ENCODE data around the gene SLC29A4. TPM values are rescaled to one million over a fixed set of nuclear protein-coding genes. Genes with fewer than 3 reads are reported as not detected.
"Not testable (repeated sequence)": the region's sequence is repeated elsewhere in the genome, so short reads cannot be mapped to it uniquely, and the experiment has no call there.

Gene SLC29A4
- total and polyA plus RNA-seq, 2 experiments from 2014 or later, result 14.6 to 28.3 TPM

DNA sequence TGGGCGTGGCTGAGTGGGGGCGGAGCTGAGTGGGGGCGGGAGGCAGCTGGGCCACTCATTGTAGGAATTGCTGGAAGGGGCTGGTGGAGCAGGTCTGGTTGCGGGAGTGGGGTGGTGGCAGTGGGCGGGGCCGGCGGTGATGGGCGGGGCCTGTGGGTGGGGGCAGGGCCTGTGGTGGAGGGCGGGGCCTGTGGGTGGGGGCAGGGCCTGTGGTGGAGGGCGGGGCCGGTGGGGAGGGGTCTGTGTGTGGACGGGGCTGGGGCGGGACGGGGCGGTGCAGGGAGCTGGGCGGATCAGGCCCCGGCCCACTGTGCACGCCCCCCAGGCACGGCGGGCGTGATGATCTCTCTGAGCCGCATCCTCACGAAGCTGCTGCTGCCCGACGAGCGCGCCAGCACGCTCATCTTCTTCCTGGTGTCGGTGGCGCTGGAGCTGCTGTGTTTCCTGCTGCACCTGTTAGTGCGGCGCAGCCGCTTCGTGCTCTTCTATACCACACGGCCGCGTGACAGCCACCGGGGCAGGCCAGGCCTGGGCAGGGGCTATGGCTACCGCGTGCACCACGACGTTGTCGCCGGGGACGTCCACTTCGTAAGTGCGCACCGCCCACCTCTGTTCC lies 14.0 kb downstream of the SLC29A4 start:
- H3K36me3 ChIP-seq, result no peaks in the 10 kb centered on the region
- H3K27ac ChIP-seq, result no peak overlapping the region
- no peaks in the 10 kb centered on the region for H3K27me3 ChIP-seq
- no peak overlapping the region for H3K4me3 ChIP-seq
- H3K4me1 ChIP-seq (ENCODE audit: low read depth), result no peaks in the 10 kb centered on the region
- no peaks in the 10 kb centered on the region for H3K9me3 ChIP-seq (ENCODE audit: low read depth)
- TF ChIP-seq, protein P1, sequence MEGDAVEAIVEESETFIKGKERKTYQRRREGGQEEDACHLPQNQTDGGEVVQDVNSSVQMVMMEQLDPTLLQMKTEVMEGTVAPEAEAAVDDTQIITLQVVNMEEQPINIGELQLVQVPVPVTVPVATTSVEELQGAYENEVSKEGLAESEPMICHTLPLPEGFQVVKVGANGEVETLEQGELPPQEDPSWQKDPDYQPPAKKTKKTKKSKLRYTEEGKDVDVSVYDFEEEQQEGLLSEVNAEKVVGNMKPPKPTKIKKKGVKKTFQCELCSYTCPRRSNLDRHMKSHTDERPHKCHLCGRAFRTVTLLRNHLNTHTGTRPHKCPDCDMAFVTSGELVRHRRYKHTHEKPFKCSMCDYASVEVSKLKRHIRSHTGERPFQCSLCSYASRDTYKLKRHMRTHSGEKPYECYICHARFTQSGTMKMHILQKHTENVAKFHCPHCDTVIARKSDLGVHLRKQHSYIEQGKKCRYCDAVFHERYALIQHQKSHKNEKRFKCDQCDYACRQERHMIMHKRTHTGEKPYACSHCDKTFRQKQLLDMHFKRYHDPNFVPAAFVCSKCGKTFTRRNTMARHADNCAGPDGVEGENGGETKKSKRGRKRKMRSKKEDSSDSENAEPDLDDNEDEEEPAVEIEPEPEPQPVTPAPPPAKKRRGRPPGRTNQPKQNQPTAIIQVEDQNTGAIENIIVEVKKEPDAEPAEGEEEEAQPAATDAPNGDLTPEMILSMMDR (IDR thresholded peaks at IDR 0.05; ENCODE audit: low read depth, low read length), result no peak
- peak in 1 of 2 donors; percentile 67 for DNase-seq (ENCODE audit: low read depth in 1 of 2, low spot score in 1 of 2)

DNA sequence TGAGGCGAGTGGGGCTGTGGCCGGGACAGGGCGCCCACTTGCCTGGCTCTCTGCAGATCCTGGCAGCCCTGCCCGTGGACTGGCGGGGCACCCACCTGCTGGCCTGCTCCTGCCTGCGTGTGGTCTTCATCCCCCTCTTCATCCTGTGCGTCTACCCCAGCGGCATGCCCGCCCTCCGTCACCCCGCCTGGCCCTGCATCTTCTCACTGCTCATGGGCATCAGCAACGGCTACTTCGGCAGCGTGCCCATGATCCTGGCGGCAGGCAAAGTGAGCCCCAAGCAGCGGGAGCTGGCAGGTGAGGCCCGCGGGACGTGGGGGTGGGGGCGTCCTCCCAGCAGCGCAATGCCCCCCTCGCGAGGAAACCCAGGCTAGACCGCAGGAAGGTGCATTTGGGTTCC lies 17.6 kb downstream of the SLC29A4 start:
- H3K4me1 ChIP-seq (ENCODE audit: low read depth), result no peaks in the 10 kb centered on the region
- H3K9me3 ChIP-seq (ENCODE audit: low read depth), result no peaks in the 10 kb centered on the region
- TF ChIP-seq, protein P1 (IDR thresholded peaks at IDR 0.05; ENCODE audit: low read depth, low read length), result no peak
- H3K4me3 ChIP-seq, result no peak overlapping the region
- DNase-seq (ENCODE audit: low read depth in 1 of 2, low spot score in 1 of 2), result no peak
- no peak overlapping the region for H3K27ac ChIP-seq
- H3K27me3 ChIP-seq, result no peaks in the 10 kb centered on the region
- no peaks in the 10 kb centered on the region for H3K36me3 ChIP-seq

DNA sequence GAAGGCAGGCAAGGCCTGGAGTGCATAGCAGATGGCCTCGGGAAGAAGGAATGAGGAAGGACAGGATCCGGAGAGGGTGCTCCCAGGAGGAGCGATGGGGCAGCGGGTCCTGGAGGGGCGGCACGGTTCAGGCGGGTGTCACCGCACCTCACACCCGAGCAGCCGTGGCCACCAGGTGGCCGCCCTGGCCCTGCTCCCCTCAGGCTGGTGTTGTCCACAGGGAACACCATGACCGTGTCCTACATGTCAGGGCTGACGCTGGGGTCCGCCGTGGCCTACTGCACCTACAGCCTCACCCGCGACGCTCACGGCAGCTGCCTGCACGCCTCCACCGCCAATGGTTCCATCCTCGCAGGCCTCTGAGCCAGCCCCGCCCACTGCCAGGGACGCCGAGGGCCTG lies 19.8 kb downstream of the SLC29A4 start:
- no peaks in the 10 kb centered on the region for H3K27me3 ChIP-seq
- TF ChIP-seq, protein P1 (IDR thresholded peaks at IDR 0.05; ENCODE audit: low read depth, low read length), result no peak
- no peaks in the 10 kb centered on the region for H3K9me3 ChIP-seq (ENCODE audit: low read depth)
- H3K4me1 ChIP-seq (ENCODE audit: low read depth), result no peaks in the 10 kb centered on the region
- H3K27ac ChIP-seq, result no peak overlapping the region
- no peak overlapping the region for H3K4me3 ChIP-seq
- no peak for DNase-seq (ENCODE audit: low read depth in 1 of 2, low spot score in 1 of 2)
- no peaks in the 10 kb centered on the region for H3K36me3 ChIP-seq

DNA sequence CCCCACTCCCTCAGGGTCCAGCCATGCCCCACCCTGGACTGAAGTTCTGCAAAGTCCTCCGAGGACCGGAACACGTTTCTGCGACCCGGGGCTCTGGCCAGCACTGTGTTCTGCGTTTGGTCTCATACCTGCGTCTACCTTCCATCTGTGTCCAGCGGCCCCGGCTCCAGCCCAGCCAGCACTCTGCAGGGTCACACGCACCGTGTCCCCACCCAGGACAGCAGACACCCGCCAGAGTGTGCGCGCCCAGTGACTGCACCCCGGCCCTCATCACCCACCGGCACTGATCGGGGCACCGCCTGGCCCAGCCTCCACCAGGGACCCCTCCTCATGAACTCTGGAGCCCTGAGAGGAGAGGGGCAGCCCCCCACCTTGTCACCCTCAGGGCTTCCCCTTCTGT lies 20.3 kb downstream of the SLC29A4 start:
- TF ChIP-seq, protein P1 (IDR thresholded peaks at IDR 0.05; ENCODE audit: low read depth, low read length), result no peak
- no peaks in the 10 kb centered on the region for H3K36me3 ChIP-seq
- no peak for DNase-seq (ENCODE audit: low read depth in 1 of 2, low spot score in 1 of 2)
- no peaks in the 10 kb centered on the region for H3K27me3 ChIP-seq
- H3K9me3 ChIP-seq (ENCODE audit: low read depth), result no peaks in the 10 kb centered on the region
- H3K27ac ChIP-seq, result no peak overlapping the region
- no peak overlapping the region for H3K4me3 ChIP-seq
- H3K4me1 ChIP-seq (ENCODE audit: low read depth), result no peaks in the 10 kb centered on the region

DNA sequence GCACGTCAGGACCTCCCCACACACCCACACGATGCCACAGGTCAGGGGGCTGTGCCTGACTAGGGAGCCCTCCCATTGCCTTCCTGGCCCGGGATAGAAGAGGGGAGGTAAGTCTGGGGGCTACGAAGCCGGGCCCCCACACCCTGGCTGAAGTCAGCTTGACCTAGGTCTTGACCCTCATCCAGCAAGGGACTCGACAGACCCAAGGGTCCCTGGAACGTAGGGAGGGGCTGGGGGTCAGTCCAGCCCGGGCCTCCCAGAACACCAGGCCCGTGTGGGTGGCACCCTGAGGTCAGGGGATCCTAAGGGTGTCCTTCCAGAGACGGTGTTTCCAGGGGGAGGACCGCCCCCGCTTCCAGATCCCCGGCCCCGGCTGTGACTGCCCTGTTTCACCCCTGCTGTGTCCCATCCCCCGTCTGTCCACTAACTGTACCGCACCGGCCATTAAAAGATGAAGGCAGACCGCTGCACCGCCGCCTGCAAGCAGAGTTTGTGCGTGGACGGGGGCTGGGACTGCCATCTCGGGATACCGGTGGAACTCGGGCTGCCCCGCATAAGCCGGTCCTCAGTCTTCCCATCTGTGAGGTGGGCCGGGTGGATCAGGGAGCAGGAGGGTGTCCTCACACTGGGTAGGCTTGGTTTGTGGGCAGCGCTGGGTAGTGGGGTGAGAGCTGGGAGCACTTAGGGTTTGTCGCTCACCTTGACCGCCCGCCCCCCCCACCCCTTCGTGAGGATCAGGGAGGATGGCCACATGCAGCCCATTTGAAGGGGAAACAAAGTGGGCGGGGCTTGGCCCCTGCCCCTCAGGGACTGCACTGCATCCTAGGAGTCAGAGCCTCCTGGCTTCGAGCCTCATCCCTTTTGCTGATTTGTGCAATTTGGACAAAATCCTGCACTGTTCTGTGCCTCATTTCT lies 21.1 kb downstream of the SLC29A4 start:
- no peaks in the 10 kb centered on the region for H3K9me3 ChIP-seq (ENCODE audit: low read depth)
- H3K4me1 ChIP-seq (ENCODE audit: low read depth), result no peaks in the 10 kb centered on the region
- TF ChIP-seq, protein P1 (IDR thresholded peaks at IDR 0.05; ENCODE audit: low read depth, low read length), result no peak
- H3K27ac ChIP-seq, result no peak overlapping the region
- H3K4me3 ChIP-seq, result no peak overlapping the region
- no peak for DNase-seq (ENCODE audit: low read depth in 1 of 2, low spot score in 1 of 2)
- no peaks in the 10 kb centered on the region for H3K27me3 ChIP-seq
- no peaks in the 10 kb centered on the region for H3K36me3 ChIP-seq

DNA sequence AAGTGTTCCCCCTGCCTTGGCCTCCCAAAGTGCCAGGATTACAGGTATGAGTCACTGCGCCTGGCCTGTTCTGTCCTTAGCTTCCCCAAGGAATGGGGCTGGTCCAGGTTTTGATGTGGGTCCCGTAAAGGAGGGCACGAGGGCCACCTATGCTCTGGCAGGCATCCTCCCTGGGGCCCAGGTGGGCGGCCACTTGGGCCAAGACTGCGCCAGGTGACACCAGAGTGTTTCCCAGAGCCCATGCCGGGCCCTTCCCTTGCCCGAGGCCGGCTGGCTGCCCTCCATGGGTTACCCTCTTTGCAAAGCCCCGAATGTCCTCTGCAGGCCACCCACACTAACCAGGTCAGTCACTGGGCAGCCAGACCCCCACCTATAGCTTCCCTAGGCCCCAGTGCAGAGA lies 22.3 kb downstream of the SLC29A4 start:
- H3K4me1 ChIP-seq (ENCODE audit: low read depth); H3K36me3 ChIP-seq; DNase-seq (ENCODE audit: low read depth in 1 of 2, low spot score in 1 of 2); H3K27me3 ChIP-seq; H3K27ac ChIP-seq; H3K9me3 ChIP-seq (ENCODE audit: low read depth); H3K4me3 ChIP-seq: not testable (repeated sequence)

DNA sequence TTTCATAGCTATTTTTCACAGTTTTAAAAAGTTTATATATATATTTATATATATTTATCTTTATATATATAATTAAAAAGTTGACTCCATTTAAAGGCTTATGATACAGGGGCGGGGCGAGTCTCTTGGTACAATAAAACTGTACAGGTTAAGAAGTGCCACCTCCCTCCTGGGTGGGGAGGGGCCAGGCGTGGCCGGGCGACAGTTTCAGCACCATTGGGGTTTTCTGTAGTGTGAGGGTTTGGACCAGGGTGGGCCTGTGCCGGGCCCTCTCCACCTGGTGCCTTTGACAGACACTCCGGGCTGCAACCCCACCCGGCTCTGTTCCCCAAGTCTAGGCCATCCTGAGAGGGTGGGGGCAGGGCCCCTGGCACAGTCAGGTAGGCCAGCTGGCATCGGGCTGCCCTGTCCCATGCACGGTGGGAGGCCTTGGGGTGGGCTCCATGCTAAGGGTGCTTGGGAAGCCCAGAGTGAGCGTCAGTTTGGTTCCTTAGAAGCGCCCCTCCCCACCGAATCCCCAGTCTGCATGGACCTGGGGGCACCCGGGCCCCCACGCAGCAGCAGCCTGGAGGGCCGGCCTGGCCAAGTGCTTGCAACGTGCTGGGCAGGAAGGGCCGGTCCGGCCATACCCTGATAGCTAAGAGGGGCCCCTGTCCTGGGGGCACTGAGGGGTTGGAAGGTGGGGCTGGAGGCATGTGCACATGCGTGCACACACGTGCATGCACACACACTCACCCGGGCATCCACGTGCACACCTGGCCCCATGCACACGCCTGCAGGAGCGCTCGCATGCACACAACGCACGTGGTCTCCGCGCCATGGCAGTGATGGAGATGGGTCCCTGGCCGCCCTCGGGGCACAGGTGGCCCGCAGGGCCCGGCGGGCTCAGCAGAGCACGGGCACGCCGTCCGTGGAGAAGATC lies 24.7 kb downstream of the SLC29A4 start:
- H3K9me3 ChIP-seq (ENCODE audit: low read depth); H3K4me3 ChIP-seq; H3K27ac ChIP-seq; H3K27me3 ChIP-seq; H3K4me1 ChIP-seq (ENCODE audit: low read depth); DNase-seq (ENCODE audit: low read depth in 1 of 2, low spot score in 1 of 2): not testable (repeated sequence)
- H3K36me3 ChIP-seq, result peaks cover 17% of the 10 kb centered on the region

Data from cardiac muscle cell (in vitro differentiated cells and primary cell).